Iris pigment epithelial cell (primary cell): Measurements from ENCODE around the gene TLCD1.

Source experiments
- DNase-seq: peaks from one replicate; pipeline ENCODE4 v3.0.0-alpha.2; 2011; ENCODE audit warnings: low read depth

Gene TLCD1

GRCh38 chr17:28712705-28713415 is 13.2 kb downstream of the TLCD1 start:
- DNase-seq = no peak

- DNase-seq = no peak
Observed at GRCh38 chr17:28712032-28712704, 13.9 kb downstream of the TLCD1 start.

- no peak for DNase-seq
Observed at GRCh38 chr17:28711723-28712031, 14.4 kb downstream of the TLCD1 start, which contains the start of gene PROCA1. TSS of gene PROCA1 (minus strand) at chr17:28711888. CDS start at chr17:28711660, 228 bp downstream.

GRCh38 chr17:28710861-28711722 is 14.9 kb downstream of the TLCD1 start:
- peak; percentile 87 for DNase-seq

GRCh38 chr17:28707339-28707720 is 18.7 kb downstream of the TLCD1 start:
- no peak for DNase-seq

GRCh38 chr17:28706471-28707338 is 19.3 kb downstream of the TLCD1 start:
- DNase-seq = no peak

GRCh38 chr17:28705728-28706334 is 20.2 kb downstream of the TLCD1 start:
- DNase-seq = no peak

GRCh38 chr17:28705074-28705659 is 20.9 kb downstream of the TLCD1 start:
- no peak for DNase-seq

GRCh38 chr17:28704219-28704858 is 21.7 kb downstream of the TLCD1 start:
- DNase-seq = no peak

GRCh38 chr17:28703552-28704218 is 22.3 kb downstream of the TLCD1 start:
- no peak for DNase-seq

GRCh38 chr17:28702752-28703150 is 23.3 kb downstream of the TLCD1 start:
- DNase-seq = no peak

GRCh38 chr17:28702026-28702751 is 23.8 kb downstream of the TLCD1 start:
- DNase-seq = no peak

- DNase-seq = no peak
Observed at GRCh38 chr17:28700830-28701492, 25.1 kb downstream of the TLCD1 start.

- DNase-seq = no peak
Observed at GRCh38 chr17:28700278-28700677, 25.8 kb downstream of the TLCD1 start.

GRCh38 chr17:28698253-28698941 is 27.6 kb downstream of the TLCD1 start:
- no peak for DNase-seq

GRCh38 chr17:28693869-28694268 is 32.2 kb downstream of the TLCD1 start:
- DNase-seq = no peak

- no peak for DNase-seq
Observed at GRCh38 chr17:28689011-28689410, 37.0 kb downstream of the TLCD1 start.

GRCh38 chr17:28688481-28688880 is 37.6 kb downstream of the TLCD1 start:
- no peak for DNase-seq
